Left lung (tissue), 10 donors: Measurements from ENCODE around the gene UTP25. TPM values are rescaled to one million over a fixed set of nuclear protein-coding genes. Genes with fewer than 3 reads are reported as not detected.

Source experiments
- ATAC-seq: fragments of 200-7000 bp; cut with Tn5 transposase; one replicate; pipeline ENCODE4 v1.9.1; 2020; ENCODE audit warnings: moderate library complexity
- DNase-seq, 4 donors: peaks; one replicate each; pipeline ENCODE4 v3.0.0-alpha.2; 2013 to 2020
- H3K27ac ChIP-seq, 2 donors: fragments of 200-600 bp; sonication (generic) in 1 of 2; one replicate each; pipeline versions ENCODE4 v1.5.0 to v1.8.0; 2020 to 2021
- H3K27me3 ChIP-seq, 2 donors: fragments of 200-600 bp; sonication (generic) in 1 of 2; one replicate each; pipeline versions ENCODE4 v1.5.0 to v1.8.0; 2020 to 2021
- H3K36me3 ChIP-seq, 2 donors: fragments of 200-600 bp; sonication (generic) in 1 of 2; one replicate each; pipeline versions ENCODE4 v1.5.0 to v1.8.0; 2020 to 2021
- H3K4me1 ChIP-seq, 2 donors: fragments of 200-600 bp; one replicate each; pipeline ENCODE4 v1.8.0; 2021
- H3K4me3 ChIP-seq, 2 donors: fragments of 200-600 bp; sonication (generic) in 1 of 2; one replicate each; pipeline versions ENCODE4 v1.5.0 to v1.8.0; 2020 to 2021; ENCODE audit warnings: mild to moderate bottlenecking in 1 of 2
- H3K9me3 ChIP-seq, 2 donors: fragments of 200-600 bp; sonication (generic) in 1 of 2; one replicate each; pipeline versions ENCODE4 v1.5.0 to v1.8.0; 2020 to 2021
- intact Hi-C, 2 donors: fragments of 100-400 bp; cut with DNase I; formaldehyde crosslinking; loops; one replicate each; pipeline versions ENCODE4 v1.11.2 to v1.14.2; 2022
- polyA plus RNA-seq, 6 donors: library from polyadenylated mRNA; unstranded; fragments of 120-200 nt; gene quantifications; one replicate each; pipeline ENCODE4 v1.2.1, GENCODE V29; 2013; ENCODE audit not compliant: insufficient read length in 6 of 6
- total RNA-seq, 2 donors: library from RNA; stranded (reverse); fragmentation: NEBNext Ultra II Directional; extraction: Animal tissue kit (Norgen Biotek cat#: 25700); gene quantifications; one replicate each; pipeline ENCODE4 v1.2.1, GENCODE V29; 2021
- TF ChIP-seq, protein P1 (sequence below), 2 donors: fragments of 200-600 bp; sonication (generic) in 1 of 2; IDR thresholded peaks; one replicate each; pipeline versions ENCODE4 v1.5.0 to v1.8.0; 2021; ENCODE audit warnings: antibody characterized with exemption in 2 of 2
- donor health status: DM: no; HTN: yes; CAD: no.
- donor health status: DM: no; HTN: no; CAD: no.

UTP25 gene
- total and polyA plus RNA-seq, 8 donors, result 4.1 to 11.5 (median 10.3) TPM

DNA sequence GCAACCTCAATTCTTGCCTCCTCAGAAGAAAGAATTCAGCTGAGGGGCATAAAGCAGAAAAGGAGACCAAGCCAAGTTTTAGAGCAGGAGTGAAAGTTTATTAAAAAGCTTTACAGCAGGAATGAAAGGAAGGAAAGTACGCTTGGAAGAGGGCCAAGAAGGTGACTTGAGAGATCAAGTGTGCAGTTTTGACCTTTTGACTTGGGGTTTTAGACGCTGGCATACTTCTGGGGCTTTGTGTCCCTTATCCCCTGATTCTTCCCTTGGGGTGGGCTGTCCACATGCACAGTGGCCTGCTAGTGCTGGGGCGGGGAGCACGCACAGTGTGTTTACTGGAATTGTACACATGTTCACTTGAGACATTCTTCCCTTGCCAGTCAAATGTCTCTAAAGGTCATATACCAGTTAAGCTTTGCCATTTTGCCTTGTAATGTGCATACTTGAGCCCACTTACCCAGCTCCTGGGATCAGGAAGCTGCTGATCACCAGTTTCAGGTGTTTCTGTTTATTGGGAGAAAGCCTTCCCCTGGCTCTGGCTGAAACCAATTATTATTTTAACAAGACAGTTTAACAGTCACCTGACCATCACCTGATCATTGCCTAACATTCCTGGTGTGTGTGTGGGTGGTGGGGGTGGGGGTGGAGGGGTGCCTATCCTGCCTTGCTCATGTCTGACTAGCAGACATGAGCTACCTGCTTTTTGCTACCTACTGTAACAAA lies 36.2 kb downstream of the UTP25 start:
- no peak overlapping the region for H3K27ac ChIP-seq
- H3K36me3 ChIP-seq, result no peaks in the 10 kb centered on the region
- no peaks in the 10 kb centered on the region for H3K4me1 ChIP-seq
- peaks cover 0 to 14% of the 10 kb centered on the region in 2 donors for H3K9me3 ChIP-seq
- TF ChIP-seq, protein P1, sequence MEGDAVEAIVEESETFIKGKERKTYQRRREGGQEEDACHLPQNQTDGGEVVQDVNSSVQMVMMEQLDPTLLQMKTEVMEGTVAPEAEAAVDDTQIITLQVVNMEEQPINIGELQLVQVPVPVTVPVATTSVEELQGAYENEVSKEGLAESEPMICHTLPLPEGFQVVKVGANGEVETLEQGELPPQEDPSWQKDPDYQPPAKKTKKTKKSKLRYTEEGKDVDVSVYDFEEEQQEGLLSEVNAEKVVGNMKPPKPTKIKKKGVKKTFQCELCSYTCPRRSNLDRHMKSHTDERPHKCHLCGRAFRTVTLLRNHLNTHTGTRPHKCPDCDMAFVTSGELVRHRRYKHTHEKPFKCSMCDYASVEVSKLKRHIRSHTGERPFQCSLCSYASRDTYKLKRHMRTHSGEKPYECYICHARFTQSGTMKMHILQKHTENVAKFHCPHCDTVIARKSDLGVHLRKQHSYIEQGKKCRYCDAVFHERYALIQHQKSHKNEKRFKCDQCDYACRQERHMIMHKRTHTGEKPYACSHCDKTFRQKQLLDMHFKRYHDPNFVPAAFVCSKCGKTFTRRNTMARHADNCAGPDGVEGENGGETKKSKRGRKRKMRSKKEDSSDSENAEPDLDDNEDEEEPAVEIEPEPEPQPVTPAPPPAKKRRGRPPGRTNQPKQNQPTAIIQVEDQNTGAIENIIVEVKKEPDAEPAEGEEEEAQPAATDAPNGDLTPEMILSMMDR (IDR thresholded peaks at IDR 0.05), result no peak
- H3K4me3 ChIP-seq, result no peak overlapping the region
- peak; percentile 12 for ATAC-seq
- DNase-seq, result no peak
- intact Hi-C loops, result no loop called here
- H3K27me3 ChIP-seq, result no peaks in the 10 kb centered on the region

DNA sequence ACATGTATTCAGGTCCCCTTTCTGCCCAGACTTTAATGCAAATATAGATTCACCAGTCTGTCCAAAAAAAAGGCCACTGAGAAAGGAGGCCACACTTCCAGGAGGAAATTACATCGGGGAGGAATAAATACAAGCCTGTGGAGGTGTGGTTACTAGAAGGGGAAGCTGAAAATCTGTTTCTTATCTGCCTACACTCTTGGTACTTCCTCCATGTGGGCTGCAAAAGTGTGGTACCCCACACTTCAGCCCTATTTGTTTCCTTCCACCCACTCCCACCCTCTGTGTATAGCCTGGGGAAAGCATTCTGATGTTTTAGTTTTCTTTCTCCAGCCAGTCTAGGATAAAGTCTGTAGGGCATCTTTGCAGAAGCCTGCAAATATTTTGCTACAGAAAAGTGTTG lies 38.4 kb downstream of the UTP25 start:
- Histone ChIP-seq H3K27ac (no peak overlapping the region), H3K4me1 (no peaks in the 10 kb centered on the region), H3K27me3 (peaks cover 0 to 3% of the 10 kb centered on the region in 2 donors), H3K4me3 (no peak overlapping the region), H3K36me3 (no peaks in the 10 kb centered on the region), H3K9me3 (peaks cover 0 to 14% of the 10 kb centered on the region in 2 donors)
- DNase-seq, result no peak
- intact Hi-C loops, result no loop called here
- TF ChIP-seq, protein P1 (IDR thresholded peaks at IDR 0.05), result no peak
- no peak for ATAC-seq

DNA sequence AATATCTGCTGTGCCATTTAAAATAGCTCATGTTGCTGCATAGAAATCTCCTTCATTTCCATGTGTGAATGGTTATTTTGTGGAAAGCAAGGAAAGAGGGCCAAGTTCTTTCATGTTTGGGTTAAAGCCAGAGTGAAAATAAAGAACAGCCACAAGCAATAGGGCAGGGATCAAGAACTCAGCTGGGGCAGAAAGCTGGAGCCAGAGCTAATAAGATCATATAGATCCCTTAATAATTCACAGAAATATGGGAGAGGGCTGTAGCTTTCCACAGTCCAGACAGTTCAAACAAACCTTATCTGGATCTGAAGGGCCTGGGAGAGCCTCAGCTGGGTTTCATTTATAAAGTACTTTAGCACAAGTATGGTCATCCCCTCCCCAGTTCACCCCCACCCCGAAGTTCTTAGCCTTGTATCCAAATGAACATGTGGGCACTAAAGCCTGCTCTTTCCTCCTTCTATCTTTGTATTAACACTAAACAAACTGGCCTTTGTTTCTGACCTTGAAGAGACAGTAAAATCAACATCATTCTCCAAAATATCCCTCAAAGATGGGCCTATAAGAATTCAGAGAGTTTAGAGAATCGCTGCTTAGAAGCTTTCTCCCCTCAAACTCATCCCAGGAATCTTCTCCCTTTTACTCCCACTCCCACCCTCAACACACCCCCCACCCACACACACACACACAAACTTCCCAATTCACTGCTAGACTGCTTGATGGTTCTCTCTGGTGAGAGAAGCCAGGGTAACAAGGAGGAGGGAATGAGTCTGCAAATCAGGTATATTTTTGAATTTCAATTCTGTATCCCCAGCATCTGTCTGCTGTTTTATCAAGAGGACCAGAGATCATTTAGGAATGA lies 41.7 kb downstream of the UTP25 start:
- peak in 2 of 4 donors; percentile 20 to 39 for DNase-seq
- no peak for ATAC-seq
- TF ChIP-seq, protein P1 (IDR thresholded peaks at IDR 0.05), result no peak
- H3K27ac ChIP-seq, result no peak overlapping the region
- H3K27me3 ChIP-seq, result peaks cover 0 to 17% of the 10 kb centered on the region in 2 donors
- no peaks in the 10 kb centered on the region for H3K36me3 ChIP-seq
- intact Hi-C loops, result no loop called here
- no peaks in the 10 kb centered on the region for H3K4me1 ChIP-seq
- no peak overlapping the region for H3K4me3 ChIP-seq
- peaks cover 0 to 14% of the 10 kb centered on the region in 2 donors for H3K9me3 ChIP-seq

DNA sequence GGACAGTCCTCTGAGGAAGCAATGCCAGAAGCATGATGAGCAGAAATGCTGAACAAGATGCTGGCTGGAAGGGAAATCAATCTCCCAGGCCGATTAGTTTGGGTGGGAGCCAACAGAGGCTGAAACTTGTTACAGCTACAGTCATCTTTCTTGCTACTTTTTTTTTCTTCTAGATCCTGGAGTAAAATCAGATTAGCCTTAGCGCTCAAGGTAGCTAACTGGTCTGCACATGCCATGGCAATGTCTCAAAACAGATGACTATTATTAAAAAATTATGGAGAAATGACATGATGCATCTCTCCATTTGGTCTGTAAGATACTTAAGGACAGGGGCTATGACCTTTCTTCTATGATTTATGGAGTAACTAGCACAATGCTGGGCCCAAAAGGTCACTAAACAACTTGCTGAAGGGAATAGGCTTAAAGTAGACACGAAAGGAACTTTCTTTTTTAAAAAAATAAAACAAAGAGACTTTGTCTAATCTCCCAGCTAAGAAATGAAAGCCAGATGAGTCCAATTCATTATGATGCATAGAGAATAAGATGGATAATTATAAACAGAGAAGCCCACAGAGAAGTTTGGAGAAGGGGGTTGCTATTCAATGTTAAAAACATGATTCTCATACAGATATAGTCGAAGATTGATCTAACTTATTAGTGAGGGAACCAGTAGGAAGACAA lies 42.5 kb downstream of the UTP25 start:
- no peak for ATAC-seq
- H3K27ac ChIP-seq, result no peak overlapping the region
- peaks cover 0 to 17% of the 10 kb centered on the region in 2 donors for H3K27me3 ChIP-seq
- DNase-seq, result no peak
- intact Hi-C loops, result no loop called here
- TF ChIP-seq, protein P1 (IDR thresholded peaks at IDR 0.05), result no peak
- H3K4me3 ChIP-seq, result no peak overlapping the region
- H3K36me3 ChIP-seq, result no peaks in the 10 kb centered on the region
- H3K9me3 ChIP-seq, result peaks cover 0 to 14% of the 10 kb centered on the region in 2 donors
- H3K4me1 ChIP-seq, result no peaks in the 10 kb centered on the region
